Adipocyte (in vitro differentiated cells): Measurements from ENCODE around the gene PAK6.

Experiments used
- DNase-seq: peaks from one replicate; pipeline ENCODE4 v3.0.0-alpha.2; 2015; ENCODE audit warnings: low read depth
- H3K27me3 ChIP-seq: replicated peaks from 2 replicates; pipeline ENCODE4 v1.7.0; 2013; ENCODE audit warnings: mild to moderate bottlenecking, low read length, moderate library complexity; ENCODE audit not compliant: control insufficient read depth, insufficient read depth
- H3K36me3 ChIP-seq: 2 replicates; pipeline ENCODE4 v1.7.0; 2013; ENCODE audit warnings: low read length, mild to moderate bottlenecking, moderate library complexity; ENCODE audit not compliant: control insufficient read depth, insufficient read depth, severe bottlenecking
- H3K4me1 ChIP-seq: 2 replicates; pipeline ENCODE4 v1.7.0; 2013; ENCODE audit warnings: mild to moderate bottlenecking, low read length, moderate library complexity; ENCODE audit not compliant: control insufficient read depth, insufficient read depth
- H3K4me3 ChIP-seq: 2 replicates; pipeline ENCODE4 v1.7.0; 2013; ENCODE audit warnings: mild to moderate bottlenecking, low read length, moderate library complexity
- H3K9ac ChIP-seq: 2 replicates; pipeline ENCODE4 v1.7.0; 2013; ENCODE audit warnings: mild to moderate bottlenecking, low read length, moderate library complexity
- H3K9me3 ChIP-seq: 2 replicates; pipeline ENCODE4 v1.7.0; 2013; ENCODE audit warnings: mild to moderate bottlenecking, low read length, moderate library complexity; ENCODE audit not compliant: control insufficient read depth

Gene PAK6

DNA sequence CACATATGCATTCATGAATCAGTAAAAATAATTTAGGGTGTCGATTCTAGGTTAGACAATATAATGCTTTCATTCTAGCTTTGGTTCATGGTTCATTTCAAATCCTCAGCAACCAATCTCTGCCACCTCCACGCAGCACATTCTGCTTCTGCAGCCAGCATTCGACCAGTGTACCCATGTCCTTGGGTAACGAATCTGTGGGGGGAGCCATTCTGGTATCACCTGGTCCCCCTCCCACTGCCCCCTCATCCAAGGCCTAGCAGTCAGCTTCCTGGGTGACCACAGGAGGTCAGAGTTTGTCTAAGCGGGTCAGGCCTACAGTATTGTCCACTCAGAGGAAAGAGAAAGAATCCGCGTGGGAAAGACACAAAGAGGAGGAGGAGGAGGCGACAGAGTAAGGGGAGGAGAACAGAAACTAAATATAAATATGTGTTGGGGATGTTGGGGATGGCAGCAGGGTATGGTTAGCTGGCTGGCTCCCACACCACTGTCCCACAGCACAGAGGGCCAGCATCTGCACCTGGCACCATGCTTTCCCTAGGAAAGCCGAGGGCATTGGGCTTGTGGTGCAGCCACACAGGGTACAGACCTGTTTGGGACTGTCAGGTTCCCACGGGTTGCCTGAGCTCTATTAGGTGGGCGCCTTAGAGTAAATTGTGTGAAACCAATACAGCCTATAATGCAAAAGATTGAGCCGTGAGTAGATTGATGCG is 12.1 kb downstream of the PAK6 start:
- no peak for DNase-seq
- H3K4me3 ChIP-seq: no peak overlapping the region
- H3K4me1 ChIP-seq: peaks cover 10% of the 10 kb centered on the region
- peaks cover 40% of the 10 kb centered on the region for H3K27me3 ChIP-seq
- H3K9me3 ChIP-seq: no peaks in the 10 kb centered on the region
- no peaks in the 10 kb centered on the region for H3K36me3 ChIP-seq
- H3K9ac ChIP-seq: no peak overlapping the region

DNA sequence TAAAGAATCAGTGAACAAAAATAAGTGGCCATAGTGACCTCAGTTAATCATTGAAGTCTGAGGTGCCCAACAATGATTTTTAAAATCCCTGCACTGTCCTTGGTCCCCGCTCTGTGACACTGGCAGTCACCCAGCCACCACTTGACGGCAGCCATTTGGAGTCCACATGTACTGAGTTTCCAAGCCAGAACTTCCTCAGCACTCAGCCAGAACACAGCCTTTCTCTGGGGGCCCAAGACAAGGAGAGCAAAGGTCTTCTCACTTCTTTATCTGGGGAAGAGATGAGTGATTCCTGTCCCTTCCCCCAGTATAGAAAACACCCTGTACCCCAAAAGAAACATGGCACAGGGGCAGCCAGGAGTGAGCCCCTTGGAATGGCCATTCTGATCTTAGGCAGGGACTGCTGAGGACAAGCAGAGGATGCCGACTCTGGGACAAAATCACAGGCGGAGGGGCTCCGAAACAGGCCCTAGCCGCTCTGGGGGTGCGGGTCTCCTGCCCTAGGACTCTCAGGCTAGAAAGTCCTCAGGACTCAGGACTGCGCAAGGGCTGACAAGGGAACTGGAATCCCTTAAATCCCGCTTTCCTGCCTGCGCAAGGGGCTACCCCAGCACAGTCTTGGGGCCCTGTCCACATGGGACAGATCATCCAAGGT is 12.8 kb downstream of the PAK6 start:
- H3K36me3 ChIP-seq: no peaks in the 10 kb centered on the region
- no peak for DNase-seq
- H3K9me3 ChIP-seq: no peaks in the 10 kb centered on the region
- H3K4me1 ChIP-seq: peaks cover 10% of the 10 kb centered on the region
- H3K4me3 ChIP-seq: no peak overlapping the region
- peaks cover 47% of the 10 kb centered on the region for H3K27me3 ChIP-seq
- H3K9ac ChIP-seq: no peak overlapping the region

DNA sequence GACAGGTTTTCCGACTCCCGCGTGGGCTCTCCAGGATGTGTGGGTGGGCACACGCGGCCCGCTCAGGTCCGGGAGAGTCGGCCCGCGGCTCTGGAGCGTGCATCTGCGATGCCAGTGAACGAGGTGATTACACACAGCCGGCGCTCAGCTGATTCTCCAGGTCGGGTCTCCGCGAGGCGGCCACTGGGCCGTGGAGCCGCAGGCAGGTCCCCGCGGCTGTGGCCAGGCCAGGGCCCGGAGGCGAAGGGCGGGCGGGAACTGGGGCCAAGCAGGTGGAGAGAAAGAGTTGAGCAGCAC is 13.2 kb downstream of the PAK6 start:
- Histone ChIP-seq H3K36me3 (no peaks in the 10 kb centered on the region), H3K4me3 (no peak overlapping the region), H3K27me3 (peaks cover 48% of the 10 kb centered on the region), H3K9me3 (no peaks in the 10 kb centered on the region), H3K4me1 (peaks cover 10% of the 10 kb centered on the region), H3K9ac (no peak overlapping the region)
- DNase-seq: no peak

DNA sequence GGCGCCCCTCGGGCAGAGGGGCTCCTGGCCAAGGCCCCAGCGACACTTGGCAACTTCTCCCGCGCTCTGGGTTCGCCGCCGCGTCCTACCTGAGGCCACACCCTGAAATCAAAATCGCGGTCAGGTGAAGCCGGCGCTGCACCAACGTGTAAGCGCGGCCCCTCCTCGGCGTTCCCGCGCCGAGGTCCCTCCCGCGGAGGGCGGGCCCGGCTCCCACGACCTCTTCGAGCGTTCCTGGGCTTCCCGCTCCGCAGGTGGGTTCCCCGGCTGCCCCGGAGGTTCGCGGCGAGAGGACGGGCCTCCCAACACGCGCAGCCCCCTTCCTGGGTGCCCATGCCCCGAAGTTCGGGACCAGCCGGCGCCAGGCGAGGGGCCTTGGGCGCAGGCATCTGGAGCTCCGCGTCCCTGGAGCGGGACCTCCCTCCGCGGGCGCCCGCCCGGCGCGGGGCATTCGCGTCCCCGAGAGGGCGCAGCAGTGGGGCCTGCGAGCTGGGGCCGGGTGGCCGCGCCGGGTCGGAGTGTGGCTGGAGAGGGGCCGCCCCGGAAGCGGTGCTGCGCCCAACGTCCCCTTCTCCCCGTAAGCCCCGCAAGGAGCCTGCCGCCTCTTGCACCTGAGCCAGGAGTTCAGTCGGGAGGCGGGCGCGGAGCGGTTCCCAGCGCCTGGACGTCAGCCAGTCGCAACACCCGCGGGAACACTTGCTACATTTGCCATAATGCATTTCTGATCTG is 13.7 kb downstream of the PAK6 start:
- peaks cover 48% of the 10 kb centered on the region for H3K27me3 ChIP-seq
- H3K4me1 ChIP-seq: peaks cover 10% of the 10 kb centered on the region
- peak overlapping the region; percentile 78 for H3K4me3 ChIP-seq
- H3K9me3 ChIP-seq: no peaks in the 10 kb centered on the region
- peak; percentile 33 for DNase-seq
- H3K36me3 ChIP-seq: no peaks in the 10 kb centered on the region
- H3K9ac ChIP-seq: peak overlapping the region; percentile 41

DNA sequence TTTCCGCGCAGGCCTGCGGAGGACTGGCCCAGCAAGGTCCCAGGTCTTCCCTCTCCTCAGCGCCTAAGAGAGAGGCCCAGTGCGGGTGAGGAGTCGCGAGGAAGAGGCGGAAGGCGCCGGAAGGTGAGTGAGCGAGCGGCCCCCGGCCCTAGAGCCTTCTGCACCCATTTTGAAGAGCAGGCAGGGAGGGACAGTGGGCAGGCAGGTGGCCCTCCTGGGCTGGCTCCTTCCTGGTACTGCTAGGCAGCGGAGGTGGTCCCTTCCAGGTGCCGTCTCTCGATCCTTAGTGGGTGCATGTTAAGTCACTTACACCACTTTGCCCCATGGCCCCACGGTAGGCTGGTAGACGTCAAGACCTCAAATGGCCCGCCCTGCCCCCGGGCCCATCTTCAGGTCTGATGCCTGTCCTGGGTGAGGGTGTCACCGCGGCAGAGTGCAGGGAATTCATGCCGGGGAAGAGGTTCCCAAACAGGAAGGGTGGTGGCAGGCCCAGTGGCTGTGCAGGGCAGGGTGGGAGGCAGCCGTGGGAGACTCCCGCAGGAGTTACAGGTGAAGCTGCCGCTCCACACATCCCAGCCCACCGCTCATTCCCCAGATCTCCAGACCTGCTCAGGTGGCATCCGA is 14.4 kb downstream of the PAK6 start:
- DNase-seq: no peak
- peaks cover 10% of the 10 kb centered on the region for H3K4me1 ChIP-seq
- H3K27me3 ChIP-seq: peaks cover 48% of the 10 kb centered on the region
- H3K9ac ChIP-seq: peak overlapping the region; percentile 41
- no peaks in the 10 kb centered on the region for H3K36me3 ChIP-seq
- H3K9me3 ChIP-seq: no peaks in the 10 kb centered on the region
- H3K4me3 ChIP-seq: peak overlapping the region; percentile 78

DNA sequence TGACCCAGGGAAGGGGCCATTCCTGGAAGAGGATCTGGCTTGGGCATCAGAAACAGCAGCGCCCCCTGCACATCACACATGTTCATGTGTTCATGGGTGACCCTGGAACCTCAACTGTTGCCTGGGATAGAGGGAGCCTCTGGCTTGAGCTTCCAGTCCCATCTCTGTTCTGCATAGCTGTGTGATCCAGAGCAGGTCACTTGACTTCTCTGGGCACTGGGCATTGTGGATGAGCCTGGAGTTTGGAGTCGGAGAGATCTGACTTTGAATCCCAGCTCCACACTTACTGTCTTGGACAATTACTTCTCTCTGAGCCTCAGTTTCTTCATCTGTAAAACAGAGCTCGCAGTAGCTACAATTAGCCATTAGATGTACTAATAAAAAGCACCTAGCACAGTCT is 15.6 kb downstream of the PAK6 start:
- H3K27me3 ChIP-seq: peaks cover 53% of the 10 kb centered on the region
- DNase-seq: no peak
- no peaks in the 10 kb centered on the region for H3K36me3 ChIP-seq
- no peaks in the 10 kb centered on the region for H3K9me3 ChIP-seq
- no peak overlapping the region for H3K9ac ChIP-seq
- no peak overlapping the region for H3K4me3 ChIP-seq
- peaks cover 10% of the 10 kb centered on the region for H3K4me1 ChIP-seq

DNA sequence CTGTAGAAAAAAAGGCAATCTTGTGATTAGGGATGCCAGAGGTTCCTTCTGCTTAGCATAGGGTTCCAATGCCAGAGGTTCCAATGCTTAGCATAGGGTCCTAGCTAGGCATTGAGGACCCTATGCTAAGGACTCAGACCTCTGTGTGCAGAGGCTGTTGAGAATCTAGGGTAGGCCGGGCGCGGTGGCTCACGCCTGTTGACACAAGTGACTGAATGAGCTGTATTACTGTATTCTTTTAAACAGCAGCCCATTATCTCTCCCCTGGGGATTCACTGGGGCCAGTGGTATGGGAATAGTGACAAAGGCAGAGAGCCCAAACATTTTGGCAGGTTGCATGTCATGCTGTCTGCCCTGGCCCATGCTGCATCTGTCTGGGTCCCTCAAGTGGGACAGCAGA is 16.2 kb downstream of the PAK6 start:
- H3K27me3 ChIP-seq: peaks cover 50% of the 10 kb centered on the region
- H3K9me3 ChIP-seq: no peaks in the 10 kb centered on the region
- no peak overlapping the region for H3K9ac ChIP-seq
- no peak for DNase-seq
- no peak overlapping the region for H3K4me3 ChIP-seq
- no peaks in the 10 kb centered on the region for H3K36me3 ChIP-seq
- peaks cover 10% of the 10 kb centered on the region for H3K4me1 ChIP-seq

DNA sequence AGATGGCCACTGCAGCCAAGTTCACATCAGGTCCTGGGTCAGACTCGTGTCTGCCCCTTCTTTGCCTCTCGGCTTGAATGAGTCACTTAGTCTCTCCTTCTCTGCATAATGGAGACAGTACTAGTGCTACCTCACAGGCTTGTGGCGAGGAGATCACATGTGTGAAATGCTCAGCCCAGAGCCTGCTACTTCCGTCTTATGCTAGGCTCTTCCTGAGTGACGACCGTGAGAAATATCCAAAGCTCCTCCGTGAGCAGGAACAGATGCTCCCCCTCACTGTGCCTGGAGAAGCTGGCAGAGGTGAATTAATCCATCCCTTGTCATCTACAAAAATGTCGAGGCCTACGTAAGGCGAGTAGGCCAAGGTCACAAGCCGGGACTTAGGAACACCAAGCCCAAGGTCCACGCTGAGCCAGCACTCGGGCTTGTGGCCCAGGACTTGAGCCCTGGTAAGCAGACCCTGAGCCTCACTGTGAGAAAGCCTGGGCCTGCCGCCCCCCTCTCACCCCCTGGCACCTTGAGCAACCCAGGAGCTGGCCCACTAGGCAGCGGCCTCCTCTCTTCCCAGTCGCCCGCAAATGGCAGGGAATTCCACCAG is 17.9 kb downstream of the PAK6 start:
- Histone ChIP-seq H3K4me1 (peaks cover 9% of the 10 kb centered on the region), H3K27me3 (peaks cover 46% of the 10 kb centered on the region), H3K9ac (no peak overlapping the region), H3K36me3 (no peaks in the 10 kb centered on the region), H3K9me3 (no peaks in the 10 kb centered on the region), H3K4me3 (no peak overlapping the region)
- no peak for DNase-seq

DNA sequence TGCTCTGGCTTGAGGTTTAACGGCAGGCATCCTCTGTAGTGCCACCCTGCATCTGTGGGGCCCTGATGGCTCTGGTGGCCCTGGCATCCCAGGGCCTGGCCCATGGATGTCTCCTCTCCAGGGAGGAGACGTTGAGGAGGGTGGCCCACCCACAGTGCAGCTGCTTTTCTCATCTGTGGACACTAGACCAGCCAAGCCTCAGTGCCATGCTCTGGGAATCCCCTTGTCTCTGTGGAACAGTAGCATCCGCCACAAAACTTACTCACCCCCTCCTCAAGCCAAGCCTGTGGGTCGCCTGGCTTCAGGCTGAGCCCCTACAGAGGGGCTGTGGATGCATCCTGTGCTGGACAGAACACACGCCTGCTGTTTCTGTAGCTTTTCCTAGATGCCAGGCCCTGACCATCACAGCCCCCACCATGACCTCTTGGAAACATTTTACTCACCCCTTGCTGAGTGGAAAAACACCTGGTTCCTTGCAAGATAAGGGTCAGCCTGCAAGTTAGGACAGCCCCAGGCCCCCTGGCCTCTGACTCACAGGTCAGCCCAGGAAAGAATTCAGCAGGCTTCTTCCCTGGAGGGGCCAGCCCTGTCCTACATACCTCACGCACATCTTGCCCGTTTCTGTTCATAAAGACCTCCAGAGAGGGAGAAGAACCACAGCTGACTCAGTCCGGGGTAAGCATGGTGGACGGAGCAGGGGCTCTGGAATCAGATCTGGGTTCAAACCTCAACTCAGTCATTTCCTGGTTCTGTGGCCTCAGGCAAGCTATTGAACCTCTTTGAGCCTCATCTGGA is 19.0 kb downstream of the PAK6 start:
- Histone ChIP-seq H3K9ac (no peak overlapping the region), H3K4me1 (peaks cover 6% of the 10 kb centered on the region), H3K27me3 (peaks cover 46% of the 10 kb centered on the region), H3K9me3 (no peaks in the 10 kb centered on the region), H3K4me3 (no peak overlapping the region), H3K36me3 (no peaks in the 10 kb centered on the region)
- no peak for DNase-seq

DNA sequence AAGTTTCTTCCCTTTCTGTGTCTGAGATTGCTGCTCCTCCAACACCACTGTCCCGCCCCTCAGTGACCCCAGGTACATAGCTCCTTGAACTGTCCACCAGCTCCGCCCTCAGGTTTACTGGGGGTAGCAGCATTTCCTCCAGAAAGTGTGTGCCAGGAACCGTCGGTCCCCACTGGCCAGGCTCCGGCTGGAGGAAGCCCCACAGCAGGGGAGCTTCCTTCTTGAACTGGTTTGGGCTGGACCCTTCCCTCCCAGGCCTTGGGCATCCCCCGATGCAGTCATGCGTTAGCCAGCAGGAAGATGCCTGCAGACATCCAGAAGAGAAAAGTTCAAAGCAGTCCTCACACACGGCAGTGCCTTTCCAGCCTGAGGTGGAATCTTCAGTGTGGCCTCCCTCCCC is 19.7 kb downstream of the PAK6 start:
- DNase-seq: no peak
- no peak overlapping the region for H3K4me3 ChIP-seq
- peaks cover 39% of the 10 kb centered on the region for H3K27me3 ChIP-seq
- H3K4me1 ChIP-seq: peaks cover 6% of the 10 kb centered on the region
- no peaks in the 10 kb centered on the region for H3K9me3 ChIP-seq
- H3K36me3 ChIP-seq: no peaks in the 10 kb centered on the region
- no peak overlapping the region for H3K9ac ChIP-seq
